Measurements from ENCODE around the gene TXNDC17.
A peak's percentile ranks its signal among the peaks of the same experiment; 100 is the strongest.

Gene TXNDC17

GRCh38 chr17:6666077-6666521, 25.2 kb downstream of the TXNDC17 start:
- DNase-seq, result peak; percentile 64

GRCh38 chr17:6666557-6666956, 25.7 kb downstream of the TXNDC17 start:
- DNase-seq, result no peak

- DNase-seq, result no peak
These were observed 26.7 kb downstream of the TXNDC17 start for GRCh38 chr17:6667516-6667915.

DNA sequence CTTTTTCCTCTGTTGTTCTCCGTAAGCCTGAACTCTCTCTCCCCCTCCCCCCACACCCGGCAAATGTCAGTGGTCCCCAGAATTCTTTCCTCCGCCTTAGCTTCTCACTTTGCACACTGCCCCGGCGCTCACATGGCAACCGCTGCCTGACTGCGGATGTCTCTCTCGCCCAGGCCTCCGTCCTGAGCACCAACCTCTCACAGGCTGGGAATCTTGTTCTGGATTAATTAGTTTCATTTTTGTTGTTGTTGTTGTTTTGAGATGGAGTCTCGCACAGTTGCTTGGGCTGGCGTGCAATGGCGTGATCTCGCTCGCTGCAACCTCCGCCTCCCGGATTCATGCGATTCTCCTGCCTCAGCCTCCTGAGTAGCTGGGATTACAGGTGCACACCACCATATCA, 27.4 kb downstream of the TXNDC17 start:
- DNase-seq, result no peak

DNA sequence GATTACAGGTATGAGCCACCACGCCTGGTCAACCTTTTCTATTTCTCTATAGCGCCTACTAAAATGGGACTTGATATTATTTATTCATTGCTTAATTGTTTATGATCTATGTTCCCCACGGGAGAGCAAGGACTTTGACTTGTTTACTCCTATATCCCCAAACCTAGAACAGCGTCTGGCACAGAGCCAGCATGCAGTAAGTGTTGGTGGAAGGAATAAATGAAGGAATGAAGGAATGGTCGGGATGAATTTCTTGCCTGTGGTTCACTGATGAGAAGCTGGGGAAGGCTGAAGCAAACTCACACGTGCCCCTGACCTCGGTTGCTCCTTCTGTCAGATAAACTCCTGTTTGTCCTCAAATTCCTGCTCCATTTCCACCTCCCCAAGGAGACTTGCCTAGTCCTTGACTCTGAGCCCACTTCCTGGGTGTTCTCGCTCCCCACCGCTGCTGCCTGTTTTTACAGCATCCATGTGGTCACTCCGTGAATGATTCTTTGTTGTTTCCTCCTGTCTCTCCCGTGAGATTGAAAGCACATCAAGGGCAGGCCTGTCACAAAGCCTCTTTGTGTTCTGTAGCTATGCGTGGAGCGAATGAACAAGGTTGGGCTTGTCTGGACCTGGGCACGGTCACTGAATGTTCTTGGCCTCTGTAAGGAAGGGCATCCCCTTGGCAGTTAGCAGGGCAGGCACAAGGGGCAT, 28.0 kb downstream of the TXNDC17 start:
- no peak for DNase-seq

DNA sequence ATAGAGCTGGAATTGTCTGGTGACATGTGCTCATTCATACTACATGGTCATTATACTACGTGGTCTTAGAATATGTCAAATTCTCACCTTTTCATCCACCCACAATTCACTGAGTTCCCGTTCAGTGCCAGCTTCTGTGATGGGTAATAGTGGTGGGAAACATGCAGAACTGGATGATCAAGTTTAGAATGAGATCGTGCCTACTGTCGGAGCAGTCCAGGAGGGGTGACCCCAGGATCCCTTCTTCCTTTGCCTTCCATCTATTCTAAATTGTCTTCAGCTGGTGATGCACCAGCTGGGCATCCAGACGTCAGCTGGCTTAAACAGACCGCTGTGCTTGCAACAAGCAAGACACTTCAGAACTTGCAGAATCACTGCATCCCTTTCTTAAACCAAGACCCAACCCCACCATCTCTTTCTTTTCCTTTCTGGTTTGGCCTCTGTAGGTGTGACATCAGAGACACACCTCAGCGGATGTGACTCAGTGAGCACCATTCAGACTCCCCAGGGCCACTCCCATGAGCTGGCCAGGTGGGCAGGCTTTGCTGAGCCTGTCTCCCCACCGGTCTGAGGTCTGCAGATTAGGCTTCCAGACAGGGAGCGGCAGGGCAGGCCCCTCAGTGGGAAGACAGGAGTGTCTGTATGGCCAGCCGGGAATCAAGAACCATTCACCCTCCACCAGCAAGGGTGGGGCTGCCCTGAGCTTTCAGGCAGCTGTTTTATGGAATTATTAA, 28.8 kb downstream of the TXNDC17 start:
- DNase-seq, result no peak

GRCh38 chr17:6670571-6670970, 29.7 kb downstream of the TXNDC17 start:
- no peak for DNase-seq

DNA sequence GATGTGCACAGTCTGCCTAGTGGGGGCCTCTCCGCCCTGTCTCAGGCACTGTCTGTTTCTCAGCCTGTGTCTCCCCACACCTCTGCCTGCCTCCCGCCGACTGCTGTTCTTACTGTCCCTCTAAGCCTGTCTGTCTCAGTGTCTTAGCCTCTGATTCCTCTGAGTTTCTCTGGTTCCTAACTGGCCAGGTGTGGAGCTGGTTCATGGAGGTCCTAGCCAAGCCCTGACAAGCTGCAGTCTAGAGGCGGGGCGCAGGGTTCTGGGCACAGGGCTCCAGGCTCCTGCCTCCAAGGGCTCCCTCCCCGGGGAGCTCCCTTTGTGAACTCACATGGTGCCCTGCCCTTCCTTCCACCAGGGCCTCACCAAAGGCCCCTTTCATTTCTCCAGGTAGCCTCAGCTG, 30.1 kb downstream of the TXNDC17 start:
- no peak for DNase-seq

DNA sequence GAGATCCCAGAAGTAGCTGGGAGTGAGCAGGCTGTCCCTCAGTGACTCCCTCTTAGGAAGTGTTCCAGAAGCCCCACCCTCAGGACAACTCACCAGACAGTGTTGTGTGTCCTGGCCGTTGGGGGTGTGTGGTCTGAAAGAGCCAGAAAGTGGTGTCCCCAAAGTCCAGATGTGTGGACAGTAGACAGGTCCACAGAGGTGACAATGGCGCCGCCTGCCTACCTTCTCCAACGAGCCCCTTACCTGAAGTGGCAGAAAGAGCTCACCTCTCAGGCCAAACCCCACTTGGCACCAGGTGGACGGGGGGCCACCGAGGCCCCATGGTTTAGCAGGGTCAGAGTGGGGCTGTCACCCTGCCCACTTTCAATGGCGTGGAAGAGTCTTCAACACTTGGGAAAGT, 30.6 kb downstream of the TXNDC17 start:
- no peak for DNase-seq

DNA sequence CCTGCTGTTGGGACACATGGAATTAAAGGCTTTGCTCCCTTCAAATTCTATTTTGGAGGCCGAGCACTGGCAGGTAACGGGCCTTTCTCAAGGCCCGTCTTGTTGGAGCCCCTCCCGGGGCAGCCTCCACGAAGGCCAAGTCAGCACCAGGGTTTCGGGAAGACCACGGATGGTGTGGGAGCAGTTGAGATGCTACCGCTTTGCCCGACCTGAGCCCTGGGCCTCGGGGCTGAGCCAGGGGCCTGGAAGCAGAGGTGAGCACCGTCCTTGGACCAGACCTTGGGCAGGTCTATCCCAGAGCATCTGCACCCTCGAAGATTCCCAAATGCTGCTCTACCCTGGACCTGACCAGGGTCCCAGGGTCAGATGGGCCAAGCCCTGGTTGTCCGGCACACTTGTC, 33.7 kb downstream of the TXNDC17 start:
- no peak for DNase-seq

- no peak for DNase-seq
These were observed 34.5 kb downstream of the TXNDC17 start for GRCh38 chr17:6675201-6675825.

GRCh38 chr17:6676802-6677157, 35.9 kb downstream of the TXNDC17 start:
- no peak for DNase-seq

- peak; percentile 31 for DNase-seq
These were observed 36.4 kb downstream of the TXNDC17 start for GRCh38 chr17:6677158-6677831.

- no peak for DNase-seq
These were observed 37.1 kb downstream of the TXNDC17 start for GRCh38 chr17:6677946-6678345.

- DNase-seq, result no peak
These were observed 38.4 kb downstream of the TXNDC17 start for GRCh38 chr17:6679241-6679640.

- no peak for DNase-seq
These were observed 40.3 kb downstream of the TXNDC17 start for GRCh38 chr17:6681176-6681575.

DNA sequence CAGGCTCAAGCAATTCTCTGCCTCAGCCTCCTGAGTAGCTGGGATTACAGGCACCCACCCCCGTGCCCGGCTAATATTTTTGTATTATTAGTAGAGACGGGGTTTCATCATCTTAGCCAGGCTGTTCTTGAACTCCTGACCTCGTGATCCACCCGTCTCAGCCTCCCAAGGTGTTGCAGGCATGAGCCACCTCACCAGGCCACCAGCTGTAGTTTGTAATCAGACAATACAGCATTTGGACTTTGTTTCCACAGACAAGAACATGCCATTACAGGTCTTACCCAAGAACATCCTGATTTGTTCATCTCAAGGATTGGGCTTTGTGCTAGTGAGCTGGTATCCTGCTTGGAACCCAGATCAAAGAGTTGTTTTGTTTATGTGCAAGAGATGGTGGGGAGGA, 40.8 kb downstream of the TXNDC17 start:
- no peak for DNase-seq

DNA sequence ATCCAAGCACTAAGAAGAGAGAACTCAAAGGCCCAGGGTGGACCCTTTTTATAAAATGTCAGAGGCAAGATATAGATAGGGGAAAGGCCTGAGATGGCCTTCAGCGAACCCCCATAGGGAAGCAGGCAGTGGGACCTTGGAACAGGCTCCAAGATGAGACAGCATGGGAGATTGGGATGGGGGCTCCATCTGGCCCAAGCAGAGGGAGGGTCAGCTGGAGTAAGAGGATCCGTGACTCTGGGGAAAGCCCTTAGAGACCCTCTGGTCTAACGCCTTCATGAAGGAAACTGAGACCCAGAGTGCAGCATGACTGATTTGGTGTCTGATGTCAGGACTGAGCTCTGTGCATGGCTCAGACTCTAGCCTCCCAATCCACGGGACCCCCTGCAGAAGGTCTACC, 41.5 kb downstream of the TXNDC17 start:
- DNase-seq, result no peak

DNA sequence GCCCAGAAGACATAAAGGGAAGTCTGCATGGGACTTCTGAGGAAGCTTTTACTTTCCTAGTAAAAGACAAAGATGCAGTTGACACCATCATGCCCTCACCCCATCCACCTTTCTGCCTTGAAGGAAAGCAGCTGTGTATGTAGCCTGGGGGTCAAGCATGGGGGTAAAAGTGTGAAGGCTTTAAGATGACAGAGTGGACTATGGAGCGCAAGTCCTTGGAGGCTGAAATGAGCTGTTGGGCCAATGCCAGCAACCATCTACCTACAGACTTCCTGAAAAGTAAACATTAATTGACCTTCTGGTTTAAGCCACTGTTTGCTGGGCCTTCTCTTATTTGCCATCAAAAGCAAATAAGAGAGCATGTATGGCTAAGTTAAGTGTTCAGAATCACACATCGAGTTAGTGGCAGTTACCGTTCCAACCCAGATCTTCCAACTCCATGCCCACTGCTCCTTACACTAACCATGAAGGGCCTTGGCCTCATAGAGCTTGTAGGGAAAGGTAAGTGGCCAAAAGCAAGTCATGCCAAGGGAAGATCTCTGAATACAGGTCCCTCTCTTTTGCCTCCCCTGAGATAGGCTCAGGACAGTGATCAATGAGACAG, 42.3 kb downstream of the TXNDC17 start:
- DNase-seq, result no peak

- no peak for DNase-seq
These were observed 43.0 kb downstream of the TXNDC17 start for GRCh38 chr17:6683730-6684459.

DNA sequence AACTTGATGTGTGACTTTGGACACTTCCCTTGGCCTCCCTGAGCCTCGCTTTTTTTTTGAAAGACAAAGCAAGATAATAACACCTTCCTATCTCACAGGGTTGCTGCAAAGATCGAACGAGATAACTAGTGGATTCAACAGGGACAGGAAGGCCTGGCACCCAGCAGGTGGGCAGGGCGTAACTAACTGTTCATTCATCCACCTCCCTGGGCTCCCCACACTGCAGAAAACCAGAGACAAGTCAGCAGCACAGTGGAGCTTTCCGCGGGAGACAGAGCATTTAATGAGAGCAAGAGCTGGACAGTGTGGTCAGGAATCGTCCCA, 43.6 kb downstream of the TXNDC17 start:
- no peak for DNase-seq

DNA sequence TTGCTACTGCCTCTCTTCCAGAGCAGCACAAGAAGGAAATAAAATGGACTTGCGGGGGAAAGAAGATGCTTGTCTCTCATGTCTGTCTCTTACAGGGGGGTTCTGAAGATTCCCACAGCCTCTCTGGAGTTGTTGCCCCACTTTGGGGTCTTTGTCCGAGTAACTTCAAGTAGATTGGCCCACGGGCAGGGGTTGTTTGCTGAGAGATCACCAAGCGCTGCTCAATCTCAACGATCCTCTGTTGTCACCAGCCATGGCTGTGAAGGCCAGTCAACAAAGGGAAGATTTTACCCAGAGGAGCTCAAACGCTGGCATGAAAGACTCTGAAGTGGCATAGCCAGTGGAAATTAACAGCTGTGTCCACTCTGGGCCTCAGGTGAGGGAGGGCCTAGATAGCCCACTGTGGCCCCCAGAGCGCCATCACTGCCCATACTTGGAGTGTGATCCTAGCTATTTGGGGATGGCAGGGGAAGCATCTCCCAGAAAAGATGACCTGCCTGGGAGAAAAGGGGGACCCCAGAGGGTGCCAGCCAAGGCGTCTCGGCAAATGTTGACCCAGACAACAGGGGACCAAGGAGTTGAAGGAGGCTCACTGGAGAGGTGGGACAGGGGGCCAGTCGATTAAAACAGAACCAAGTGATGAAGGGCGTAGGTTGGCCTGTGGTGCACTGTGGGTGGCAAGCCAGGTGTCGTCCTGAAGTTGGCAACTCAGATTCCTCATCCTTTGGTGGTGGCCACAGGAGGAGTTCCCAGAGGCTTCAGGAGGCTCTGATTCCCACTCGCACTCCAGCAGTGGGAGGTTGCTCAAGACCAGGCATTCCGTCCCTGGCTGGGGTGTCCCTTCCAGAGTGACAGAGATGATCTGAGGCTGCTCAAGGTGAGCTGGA, 44.3 kb downstream of the TXNDC17 start:
- DNase-seq, result no peak

All from activated CD4-positive, alpha-beta T cell treated with anti-CD3 and anti-CD28 coated beads, Interleukin-2, amount 50 U/mL, for 16 hours (primary cell).